Measurements from ENCODE around the gene ERICH3.

Gene ERICH3

DNA sequence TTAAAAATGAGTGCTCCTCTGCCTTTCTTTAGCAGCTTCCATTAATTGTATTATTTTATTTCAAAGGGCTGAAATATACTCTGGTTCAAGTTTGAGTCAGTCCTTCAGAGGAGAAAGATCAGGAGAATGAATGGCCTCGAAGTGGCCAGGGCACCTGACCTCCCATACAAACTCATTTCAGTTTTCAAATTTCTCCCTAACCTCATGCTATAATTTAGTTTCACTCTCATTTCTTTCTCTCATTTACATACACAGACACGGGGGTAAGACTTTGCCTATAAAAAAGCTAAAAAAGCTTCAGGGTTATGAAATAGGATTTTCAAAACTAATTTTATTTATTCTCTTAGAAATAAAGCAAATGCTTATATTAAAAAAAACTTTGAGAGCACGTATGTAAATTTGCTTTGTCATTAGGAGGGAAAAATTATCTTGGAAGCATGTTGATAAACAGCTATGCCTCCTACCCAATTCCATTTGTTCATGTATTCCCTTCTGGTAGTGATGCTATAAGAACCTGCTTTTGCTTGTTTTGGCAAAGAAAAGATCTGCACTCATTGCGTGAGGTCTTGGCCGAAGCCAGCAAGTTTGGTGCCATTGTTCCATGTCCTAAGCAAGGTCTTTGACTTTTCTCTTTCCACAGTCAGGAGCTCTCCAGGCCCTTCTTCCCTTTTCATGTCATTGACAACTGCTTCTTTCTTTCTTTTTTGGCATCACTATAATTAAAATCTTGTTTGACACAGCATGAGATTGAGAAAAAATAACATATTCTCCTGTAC is 80.8 kb downstream of the ERICH3 start:
- no peak for DNase-seq (ENCODE audit: insufficient read length, low spot score)
- no peak for FAIRE-seq

DNA sequence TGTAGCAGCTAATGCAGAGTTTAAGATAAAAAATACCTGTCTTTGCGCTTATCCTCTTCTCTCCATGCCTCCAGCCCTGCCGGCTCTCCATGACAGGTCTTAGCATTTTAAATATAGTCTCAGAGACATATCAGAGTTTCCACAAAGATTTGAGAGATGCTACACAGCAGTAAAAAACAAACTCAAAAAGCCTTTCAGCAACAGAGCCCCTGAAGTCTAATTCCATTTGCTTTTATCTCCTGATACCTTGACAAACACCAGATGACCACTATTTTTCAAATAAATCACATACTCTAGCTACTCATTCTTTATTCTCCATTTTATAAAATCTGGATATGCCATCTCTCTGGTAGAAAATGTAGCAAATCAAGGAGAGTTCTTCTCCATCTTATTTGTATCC is 81.6 kb downstream of the ERICH3 start:
- DNase-seq (ENCODE audit: insufficient read length, low spot score) (no peak), FAIRE-seq (no peak)
- TF ChIP-seq, protein P1, sequence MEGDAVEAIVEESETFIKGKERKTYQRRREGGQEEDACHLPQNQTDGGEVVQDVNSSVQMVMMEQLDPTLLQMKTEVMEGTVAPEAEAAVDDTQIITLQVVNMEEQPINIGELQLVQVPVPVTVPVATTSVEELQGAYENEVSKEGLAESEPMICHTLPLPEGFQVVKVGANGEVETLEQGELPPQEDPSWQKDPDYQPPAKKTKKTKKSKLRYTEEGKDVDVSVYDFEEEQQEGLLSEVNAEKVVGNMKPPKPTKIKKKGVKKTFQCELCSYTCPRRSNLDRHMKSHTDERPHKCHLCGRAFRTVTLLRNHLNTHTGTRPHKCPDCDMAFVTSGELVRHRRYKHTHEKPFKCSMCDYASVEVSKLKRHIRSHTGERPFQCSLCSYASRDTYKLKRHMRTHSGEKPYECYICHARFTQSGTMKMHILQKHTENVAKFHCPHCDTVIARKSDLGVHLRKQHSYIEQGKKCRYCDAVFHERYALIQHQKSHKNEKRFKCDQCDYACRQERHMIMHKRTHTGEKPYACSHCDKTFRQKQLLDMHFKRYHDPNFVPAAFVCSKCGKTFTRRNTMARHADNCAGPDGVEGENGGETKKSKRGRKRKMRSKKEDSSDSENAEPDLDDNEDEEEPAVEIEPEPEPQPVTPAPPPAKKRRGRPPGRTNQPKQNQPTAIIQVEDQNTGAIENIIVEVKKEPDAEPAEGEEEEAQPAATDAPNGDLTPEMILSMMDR (IDR thresholded peaks at IDR 0.05; ENCODE audit: insufficient read depth, missing control alignments) = no peak

More for the DNA sequence above, 80.8 kb downstream of the ERICH3 start:
- TF ChIP-seq, protein P1 (IDR thresholded peaks at IDR 0.05; ENCODE audit: insufficient read depth, missing control alignments) = no peak

DNA sequence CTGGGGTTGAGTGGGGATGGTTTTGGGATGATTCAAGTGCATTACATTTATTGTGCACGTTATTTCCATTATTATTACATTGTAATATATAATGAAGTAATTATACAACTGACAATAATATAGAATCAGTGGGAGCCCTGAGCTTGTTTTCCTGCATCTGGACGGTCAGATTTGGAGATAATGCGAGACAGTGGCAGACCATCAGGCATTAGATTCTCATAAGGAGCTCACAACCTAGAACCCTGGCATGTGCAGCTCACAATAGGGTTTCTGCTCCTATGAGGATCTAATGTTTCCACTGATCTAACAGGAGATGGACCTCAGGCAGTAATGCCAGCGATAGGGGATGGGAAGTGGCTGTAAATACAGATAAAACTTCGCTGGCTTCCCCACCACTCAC is 83.3 kb downstream of the ERICH3 start:
- FAIRE-seq = no peak
- no peak for DNase-seq (ENCODE audit: insufficient read length, low spot score)
- TF ChIP-seq, protein P1 (IDR thresholded peaks at IDR 0.05; ENCODE audit: insufficient read depth, missing control alignments) = no peak

DNA sequence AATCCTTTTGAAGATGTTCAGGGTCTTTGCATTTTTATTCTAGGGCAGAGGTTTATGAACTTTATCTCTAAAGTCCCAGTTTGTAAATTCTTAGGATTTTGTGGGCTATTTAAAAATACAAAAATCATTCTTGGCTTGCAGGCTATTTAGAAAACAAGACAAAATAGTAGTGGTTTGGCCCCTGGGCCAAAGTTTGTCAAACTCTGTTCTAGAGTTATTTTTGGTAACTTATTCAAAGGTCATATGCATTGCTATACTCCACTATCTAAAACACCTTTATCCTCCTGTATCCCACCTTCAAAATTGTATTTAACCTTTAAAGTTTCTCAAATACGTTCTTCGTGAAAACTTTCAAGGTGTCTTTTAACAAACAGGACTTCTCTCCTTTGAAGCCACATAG is 85.7 kb downstream of the ERICH3 start:
- TF ChIP-seq, protein P1 (IDR thresholded peaks at IDR 0.05; ENCODE audit: insufficient read depth, missing control alignments) = no peak
- FAIRE-seq (no peak), DNase-seq (ENCODE audit: insufficient read length, low spot score) (no peak)

DNA sequence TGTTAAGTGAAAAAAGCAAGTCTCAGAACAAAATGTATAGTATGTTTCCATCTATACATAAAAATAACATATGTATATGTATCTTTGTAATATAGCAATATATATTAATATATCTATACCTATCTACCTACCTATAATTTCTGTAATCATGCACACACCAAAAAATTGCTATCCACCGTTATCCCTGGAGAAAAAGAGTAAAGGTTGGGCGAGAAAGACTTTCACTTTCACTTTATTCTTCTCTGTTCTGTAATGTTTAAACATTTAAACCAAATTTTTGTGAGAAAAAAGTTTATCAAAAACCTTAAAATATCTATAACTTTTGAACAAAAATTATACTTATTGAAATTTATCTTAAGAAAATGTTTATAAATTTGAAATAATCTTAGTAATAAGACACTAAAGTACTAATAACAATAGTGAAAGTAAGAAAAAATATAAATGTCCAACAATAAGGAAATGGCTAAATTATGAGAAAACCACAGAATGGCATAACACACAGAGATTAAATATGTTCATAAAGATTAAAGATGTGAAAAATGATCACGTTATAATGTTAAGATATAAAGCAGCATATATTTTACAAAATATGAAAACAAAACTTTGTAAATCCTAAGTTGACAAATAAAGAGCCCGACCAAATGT is 87.2 kb downstream of the ERICH3 start:
- TF ChIP-seq, protein P1 (IDR thresholded peaks at IDR 0.05; ENCODE audit: insufficient read depth, missing control alignments) = no peak
- FAIRE-seq (no peak), DNase-seq (ENCODE audit: insufficient read length, low spot score) (no peak)

- TF ChIP-seq, protein P1 (IDR thresholded peaks at IDR 0.05; ENCODE audit: insufficient read depth, missing control alignments) = no peak
- FAIRE-seq (no peak), DNase-seq (ENCODE audit: insufficient read length, low spot score) (no peak)
Measured at GRCh38 chr1:74584185-74584584, 89.4 kb downstream of the ERICH3 start.

DNA sequence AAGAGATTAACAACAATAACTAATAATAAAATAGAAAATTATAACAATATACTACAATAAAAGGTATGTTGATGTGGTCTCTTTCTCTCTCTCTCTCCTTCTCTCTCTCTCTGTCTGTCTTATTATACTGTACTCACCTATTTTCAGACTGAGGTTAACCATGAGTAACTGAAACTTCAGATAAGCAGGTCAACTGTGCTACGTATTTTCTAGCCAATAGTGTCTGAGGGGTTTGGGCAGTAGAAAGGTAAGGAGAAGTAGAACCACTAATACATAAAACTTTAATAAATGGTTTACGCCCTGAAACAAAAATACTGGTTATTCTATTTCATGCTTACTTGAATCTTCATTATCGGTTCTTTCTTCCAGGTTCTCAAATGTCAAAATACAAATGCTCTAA is 90.2 kb downstream of the ERICH3 start:
- TF ChIP-seq, protein P1 (IDR thresholded peaks at IDR 0.05; ENCODE audit: insufficient read depth, missing control alignments) = no peak
- DNase-seq (ENCODE audit: insufficient read length, low spot score) (no peak), FAIRE-seq (peak; percentile 32)

Data from D721Med (cell line).